Activated CD4-positive, alpha-beta T cell treated with anti-CD3 and anti-CD28 coated beads for 48 hours (primary cell): ENCODE data around the gene GTPBP6.
"Not testable (repeated sequence)": the region's sequence is repeated elsewhere in the genome, so short reads cannot be mapped to it uniquely, and the experiment has no call there.

Experiments
- DNase-seq: peaks from one replicate; pipeline ENCODE4 v3.0.0-alpha.2; 2020

The GTPBP6 gene

GRCh38 chrX:351736-352135, 33.1 kb upstream of the GTPBP6 start:
- no peak for DNase-seq

- DNase-seq = not testable (repeated sequence)
These were observed 32.7 kb upstream of the GTPBP6 start for GRCh38 chrX:351324-351641.

- no peak for DNase-seq
These were observed 32.1 kb upstream of the GTPBP6 start for GRCh38 chrX:350534-351323.

- no peak for DNase-seq
These were observed 31.5 kb upstream of the GTPBP6 start for GRCh38 chrX:350148-350533.

- no peak for DNase-seq
These were observed 31.1 kb upstream of the GTPBP6 start for GRCh38 chrX:349702-350101.

- DNase-seq = no peak
These were observed 30.6 kb upstream of the GTPBP6 start for GRCh38 chrX:349196-349595.

- no peak for DNase-seq
These were observed 30.0 kb upstream of the GTPBP6 start for GRCh38 chrX:348461-349117.

- DNase-seq = no peak
These were observed 28.9 kb upstream of the GTPBP6 start for GRCh38 chrX:347351-348117.

- DNase-seq = no peak
These were observed 27.6 kb upstream of the GTPBP6 start for GRCh38 chrX:346034-346813.

- no peak for DNase-seq
These were observed 26.7 kb upstream of the GTPBP6 start for GRCh38 chrX:345020-345925.

GRCh38 chrX:344371-344901, 25.8 kb upstream of the GTPBP6 start:
- DNase-seq = no peak

GRCh38 chrX:341541-342101, 23.0 kb upstream of the GTPBP6 start:
- DNase-seq = no peak

GRCh38 chrX:340641-341423, 22.2 kb upstream of the GTPBP6 start:
- DNase-seq = no peak

- no peak for DNase-seq
These were observed 21.5 kb upstream of the GTPBP6 start for GRCh38 chrX:340121-340520.

GRCh38 chrX:338836-339400, 20.3 kb upstream of the GTPBP6 start:
- DNase-seq = no peak

- DNase-seq = no peak
These were observed 19.8 kb upstream of the GTPBP6 start for GRCh38 chrX:338281-338835.

GRCh38 chrX:337331-337831, 18.8 kb upstream of the GTPBP6 start:
- DNase-seq = no peak

GRCh38 chrX:336227-336626, 17.6 kb upstream of the GTPBP6 start:
- DNase-seq = no peak

- no peak for DNase-seq
These were observed 17.2 kb upstream of the GTPBP6 start for GRCh38 chrX:335758-336155.
